ENCODE data around the gene LNX2.

Gene LNX2

GRCh38 chr13:27562457-27562856 lies 57.9 kb downstream of the LNX2 start:
- no peak for DNase-seq (ENCODE audit: low read depth in 2 of 2)

- no peak for DNase-seq (ENCODE audit: low read depth in 2 of 2)
Observed at GRCh38 chr13:27559719-27560118, 60.6 kb downstream of the LNX2 start.

- DNase-seq (ENCODE audit: low read depth in 2 of 2): no peak
Observed at GRCh38 chr13:27556109-27556508, 64.2 kb downstream of the LNX2 start.

- no peak for DNase-seq (ENCODE audit: low read depth in 2 of 2)
Observed at GRCh38 chr13:27551562-27551961, 68.8 kb downstream of the LNX2 start.

- DNase-seq (ENCODE audit: low read depth in 2 of 2): no peak
Observed at GRCh38 chr13:27549406-27549981, 70.8 kb downstream of the LNX2 start.

- DNase-seq (ENCODE audit: low read depth in 2 of 2): no peak
Observed at GRCh38 chr13:27542220-27542619, 78.1 kb downstream of the LNX2 start.

- no peak for DNase-seq (ENCODE audit: low read depth in 2 of 2)
Observed at GRCh38 chr13:27541386-27541785, 78.9 kb downstream of the LNX2 start.

GRCh38 chr13:27536361-27537101 lies 83.8 kb downstream of the LNX2 start:
- no peak for DNase-seq (ENCODE audit: low read depth in 2 of 2)

GRCh38 chr13:27535546-27535945 lies 84.8 kb downstream of the LNX2 start:
- no peak for DNase-seq (ENCODE audit: low read depth in 2 of 2)

- no peak for DNase-seq (ENCODE audit: low read depth in 2 of 2)
Observed at GRCh38 chr13:27534981-27535380, 85.3 kb downstream of the LNX2 start.

- no peak for DNase-seq (ENCODE audit: low read depth in 2 of 2)
Observed at GRCh38 chr13:27534108-27534980, 86.0 kb downstream of the LNX2 start.

- peak; percentile 26 to 32 for DNase-seq (ENCODE audit: low read depth in 2 of 2)
Observed at GRCh38 chr13:27533155-27533643, 87.1 kb downstream of the LNX2 start.

GRCh38 chr13:27528908-27529307 lies 91.4 kb downstream of the LNX2 start:
- no peak for DNase-seq (ENCODE audit: low read depth in 2 of 2)

- no peak for DNase-seq (ENCODE audit: low read depth in 2 of 2)
Observed at GRCh38 chr13:27526516-27526915, 93.8 kb downstream of the LNX2 start.

GRCh38 chr13:27524981-27525975 lies 95.1 kb downstream of the LNX2 start:
- DNase-seq (ENCODE audit: low read depth in 2 of 2): no peak

GRCh38 chr13:27523346-27524073 lies 96.8 kb downstream of the LNX2 start:
- DNase-seq (ENCODE audit: low read depth in 2 of 2): no peak

GRCh38 chr13:27522847-27523246 lies 97.5 kb downstream of the LNX2 start:
- no peak for DNase-seq (ENCODE audit: low read depth in 2 of 2)

- no peak for DNase-seq (ENCODE audit: low read depth in 2 of 2)
Observed at GRCh38 chr13:27516103-27516502, 104.2 kb downstream of the LNX2 start.

- DNase-seq (ENCODE audit: low read depth in 2 of 2): no peak
Observed at GRCh38 chr13:27510082-27510481, 110.2 kb downstream of the LNX2 start.

GRCh38 chr13:27508802-27509201 lies 111.5 kb downstream of the LNX2 start:
- DNase-seq (ENCODE audit: low read depth in 2 of 2): no peak

GRCh38 chr13:27505792-27506191 lies 114.5 kb downstream of the LNX2 start:
- no peak for DNase-seq (ENCODE audit: low read depth in 2 of 2)
